ENCODE data around the gene TDRD7.

Gene TDRD7

GRCh38 chr9:97411789-97412625 lies at the start of gene TDRD7:
Gene TDRD7 (plus strand): TSS chr9:97412096. CDS start chr9:97428466, 16,370 bp downstream.
- no peaks in the 10 kb centered on the region for H3K9me3 ChIP-seq (ENCODE audit: control insufficient read depth, low read depth, low read length)
- no peaks in the 10 kb centered on the region for H3K36me3 ChIP-seq (ENCODE audit: control insufficient read depth, low read depth, low read length)
- H3K4me3 ChIP-seq (ENCODE audit: low read length) = peak within 1 kb of the TSS; percentile 58
- H3K9ac ChIP-seq (ENCODE audit: low read length) = no peak within 1 kb of the TSS
- no peak within 1 kb of the TSS for H3K27ac ChIP-seq (ENCODE audit: low read length)
- H3K4me1 ChIP-seq (ENCODE audit: control insufficient read depth, low read depth, low read length) = no peaks in the 10 kb centered on the region
- H3K27me3 ChIP-seq (ENCODE audit: control insufficient read depth, insufficient read depth, low read length) = peaks cover 54% of the 10 kb centered on the region

GRCh38 chr9:97362777-97363545 lies 48.9 kb upstream of the TDRD7 start:
- Histone ChIP-seq H3K4me1 (ENCODE audit: control insufficient read depth, low read depth, low read length) (peaks cover 6% of the 10 kb centered on the region), H3K9ac (ENCODE audit: low read length) (no peak overlapping the region), H3K9me3 (ENCODE audit: control insufficient read depth, low read depth, low read length) (no peaks in the 10 kb centered on the region), H3K4me3 (ENCODE audit: low read length) (no peak overlapping the region), H3K27ac (ENCODE audit: low read length) (no peak overlapping the region), H3K27me3 (ENCODE audit: control insufficient read depth, insufficient read depth, low read length) (no peaks in the 10 kb centered on the region), H3K36me3 (ENCODE audit: control insufficient read depth, low read depth, low read length) (no peaks in the 10 kb centered on the region)

- H3K4me1 ChIP-seq (ENCODE audit: control insufficient read depth, low read depth, low read length) = peaks cover 6% of the 10 kb centered on the region
- no peak overlapping the region for H3K9ac ChIP-seq (ENCODE audit: low read length)
- H3K27me3 ChIP-seq (ENCODE audit: control insufficient read depth, insufficient read depth, low read length) = no peaks in the 10 kb centered on the region
- no peak overlapping the region for H3K27ac ChIP-seq (ENCODE audit: low read length)
- peaks cover 4% of the 10 kb centered on the region for H3K9me3 ChIP-seq (ENCODE audit: control insufficient read depth, low read depth, low read length)
- no peak overlapping the region for H3K4me3 ChIP-seq (ENCODE audit: low read length)
- H3K36me3 ChIP-seq (ENCODE audit: control insufficient read depth, low read depth, low read length) = no peaks in the 10 kb centered on the region
Observed at GRCh38 chr9:97363661-97364299, 48.1 kb upstream of the TDRD7 start.

DNA sequence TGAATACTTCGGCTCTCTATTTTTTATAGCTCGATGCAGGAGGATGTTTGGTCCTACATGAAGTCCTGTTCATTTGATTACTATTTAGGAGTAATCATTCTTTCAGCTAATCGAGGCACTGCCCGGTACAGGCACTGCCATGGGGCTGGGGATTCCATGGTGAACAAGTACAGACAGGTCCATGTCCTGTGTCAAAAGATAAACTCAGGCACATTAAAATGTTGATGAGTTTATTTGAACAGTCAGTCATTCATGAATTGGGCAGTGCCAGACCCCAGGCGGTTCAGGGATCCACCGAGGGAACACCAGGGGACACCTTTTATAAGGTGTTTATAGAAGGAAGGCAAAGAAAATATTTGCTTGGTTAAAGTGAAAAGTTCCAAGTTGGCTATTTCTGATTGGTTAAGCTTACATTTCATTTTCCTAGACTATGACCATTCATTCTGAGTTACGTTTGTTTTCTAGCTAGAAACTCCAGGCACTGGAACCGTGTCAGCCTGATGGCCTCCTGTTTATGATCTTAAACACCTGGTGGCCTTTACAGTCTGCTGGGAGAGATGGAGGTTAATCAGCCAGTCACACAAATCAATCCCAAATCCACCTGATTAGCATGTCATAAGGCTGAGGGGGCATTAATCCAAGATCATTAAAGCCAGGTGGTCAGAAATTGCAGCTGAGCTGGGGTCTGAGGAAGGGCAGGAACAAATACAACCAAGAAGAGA lies 47.0 kb upstream of the TDRD7 start:
- Histone ChIP-seq H3K9me3 (ENCODE audit: control insufficient read depth, low read depth, low read length) (peaks cover 10% of the 10 kb centered on the region), H3K36me3 (ENCODE audit: control insufficient read depth, low read depth, low read length) (no peaks in the 10 kb centered on the region), H3K27me3 (ENCODE audit: control insufficient read depth, insufficient read depth, low read length) (no peaks in the 10 kb centered on the region), H3K9ac (ENCODE audit: low read length) (no peak overlapping the region), H3K4me3 (ENCODE audit: low read length) (no peak overlapping the region), H3K27ac (ENCODE audit: low read length) (no peak overlapping the region), H3K4me1 (ENCODE audit: control insufficient read depth, low read depth, low read length) (peaks cover 6% of the 10 kb centered on the region)

DNA sequence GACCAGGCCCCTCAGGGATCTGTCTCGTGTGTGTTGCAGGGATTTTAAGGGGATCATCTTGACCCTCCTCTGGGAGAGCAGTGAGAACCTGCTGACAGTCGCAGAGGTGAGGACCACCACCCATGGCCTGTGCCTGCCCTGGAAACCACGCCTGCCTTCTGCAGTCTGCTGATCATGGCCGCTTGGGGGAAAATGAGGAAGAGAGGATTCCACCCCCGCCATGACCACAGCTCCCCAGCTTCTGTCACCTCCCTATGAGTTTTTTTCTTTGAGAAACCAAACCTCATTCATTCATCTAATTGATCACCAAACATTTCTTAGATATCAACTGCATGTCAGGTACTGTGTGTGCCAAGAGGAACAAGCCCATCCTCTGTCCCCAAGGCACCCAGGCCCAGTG lies 46.3 kb upstream of the TDRD7 start:
- no peaks in the 10 kb centered on the region for H3K27me3 ChIP-seq (ENCODE audit: control insufficient read depth, insufficient read depth, low read length)
- peaks cover 10% of the 10 kb centered on the region for H3K9me3 ChIP-seq (ENCODE audit: control insufficient read depth, low read depth, low read length)
- peaks cover 6% of the 10 kb centered on the region for H3K4me1 ChIP-seq (ENCODE audit: control insufficient read depth, low read depth, low read length)
- no peak overlapping the region for H3K4me3 ChIP-seq (ENCODE audit: low read length)
- H3K36me3 ChIP-seq (ENCODE audit: control insufficient read depth, low read depth, low read length) = no peaks in the 10 kb centered on the region
- H3K27ac ChIP-seq (ENCODE audit: low read length) = no peak overlapping the region
- H3K9ac ChIP-seq (ENCODE audit: low read length) = no peak overlapping the region

DNA sequence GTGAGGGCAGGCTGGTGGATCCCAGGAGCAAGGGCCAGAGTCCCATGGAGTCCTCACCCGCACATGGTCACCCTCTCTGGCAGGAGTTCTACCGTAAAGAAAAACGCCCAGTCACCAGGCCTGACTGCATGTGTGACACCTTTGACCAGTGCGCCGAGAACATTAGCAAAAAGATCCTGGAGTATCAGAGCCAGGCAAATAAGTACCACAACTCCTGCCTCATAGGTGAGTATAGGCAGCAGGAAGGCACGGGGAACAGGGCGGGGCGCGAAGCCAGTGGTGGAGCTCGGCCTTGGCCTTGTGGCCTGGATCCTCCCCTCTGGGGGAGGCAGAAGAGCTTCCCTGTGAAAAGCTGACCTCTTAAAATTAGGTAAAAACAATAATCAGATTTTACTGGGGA lies 45.4 kb upstream of the TDRD7 start:
- H3K4me3 ChIP-seq (ENCODE audit: low read length) = no peak overlapping the region
- H3K4me1 ChIP-seq (ENCODE audit: control insufficient read depth, low read depth, low read length) = peaks cover 6% of the 10 kb centered on the region
- H3K9me3 ChIP-seq (ENCODE audit: control insufficient read depth, low read depth, low read length) = peaks cover 10% of the 10 kb centered on the region
- H3K36me3 ChIP-seq (ENCODE audit: control insufficient read depth, low read depth, low read length) = no peaks in the 10 kb centered on the region
- H3K27ac ChIP-seq (ENCODE audit: low read length) = no peak overlapping the region
- no peaks in the 10 kb centered on the region for H3K27me3 ChIP-seq (ENCODE audit: control insufficient read depth, insufficient read depth, low read length)
- H3K9ac ChIP-seq (ENCODE audit: low read length) = no peak overlapping the region

GRCh38 chr9:97366889-97367288 lies 45.0 kb upstream of the TDRD7 start:
- Histone ChIP-seq H3K27me3 (ENCODE audit: control insufficient read depth, insufficient read depth, low read length) (no peaks in the 10 kb centered on the region), H3K4me3 (ENCODE audit: low read length) (no peak overlapping the region), H3K9me3 (ENCODE audit: control insufficient read depth, low read depth, low read length) (peaks cover 10% of the 10 kb centered on the region), H3K36me3 (ENCODE audit: control insufficient read depth, low read depth, low read length) (no peaks in the 10 kb centered on the region), H3K4me1 (ENCODE audit: control insufficient read depth, low read depth, low read length) (peaks cover 6% of the 10 kb centered on the region), H3K27ac (ENCODE audit: low read length) (no peak overlapping the region), H3K9ac (ENCODE audit: low read length) (no peak overlapping the region)

- Histone ChIP-seq H3K27ac (ENCODE audit: low read length) (no peak overlapping the region), H3K4me3 (ENCODE audit: low read length) (no peak overlapping the region), H3K27me3 (ENCODE audit: control insufficient read depth, insufficient read depth, low read length) (no peaks in the 10 kb centered on the region), H3K9ac (ENCODE audit: low read length) (no peak overlapping the region), H3K36me3 (ENCODE audit: control insufficient read depth, low read depth, low read length) (no peaks in the 10 kb centered on the region), H3K9me3 (ENCODE audit: control insufficient read depth, low read depth, low read length) (peaks cover 10% of the 10 kb centered on the region), H3K4me1 (ENCODE audit: control insufficient read depth, low read depth, low read length) (peaks cover 6% of the 10 kb centered on the region)
Observed at GRCh38 chr9:97367729-97368128, 44.2 kb upstream of the TDRD7 start.

- H3K27me3 ChIP-seq (ENCODE audit: control insufficient read depth, insufficient read depth, low read length) = no peaks in the 10 kb centered on the region
- H3K9ac ChIP-seq (ENCODE audit: low read length) = no peak overlapping the region
- no peaks in the 10 kb centered on the region for H3K4me1 ChIP-seq (ENCODE audit: control insufficient read depth, low read depth, low read length)
- H3K4me3 ChIP-seq (ENCODE audit: low read length) = no peak overlapping the region
- no peaks in the 10 kb centered on the region for H3K36me3 ChIP-seq (ENCODE audit: control insufficient read depth, low read depth, low read length)
- peaks cover 10% of the 10 kb centered on the region for H3K9me3 ChIP-seq (ENCODE audit: control insufficient read depth, low read depth, low read length)
- H3K27ac ChIP-seq (ENCODE audit: low read length) = no peak overlapping the region
Observed at GRCh38 chr9:97368964-97369363, 42.9 kb upstream of the TDRD7 start.

DNA sequence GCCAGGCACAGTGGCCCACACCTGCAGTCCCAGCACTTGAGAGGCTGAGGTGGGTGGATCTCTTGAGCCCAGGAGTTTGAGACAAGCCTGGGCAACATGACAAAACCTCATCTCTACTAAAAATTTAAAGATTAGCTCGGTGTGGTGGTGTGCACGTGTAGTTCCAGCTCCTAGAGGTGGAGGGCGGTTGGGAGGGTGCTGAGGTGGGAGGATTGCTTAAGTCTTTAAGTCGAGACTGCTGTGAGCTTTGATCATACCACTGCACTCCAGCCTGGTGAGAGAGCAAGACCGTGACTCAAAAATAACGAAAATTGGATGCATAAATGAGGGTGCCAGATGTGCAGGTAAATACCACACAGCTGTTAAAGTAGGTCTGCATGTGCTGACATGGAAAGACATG lies 39.3 kb upstream of the TDRD7 start:
- H3K27me3 ChIP-seq (ENCODE audit: control insufficient read depth, insufficient read depth, low read length) = no peaks in the 10 kb centered on the region
- peaks cover 10% of the 10 kb centered on the region for H3K9me3 ChIP-seq (ENCODE audit: control insufficient read depth, low read depth, low read length)
- H3K27ac ChIP-seq (ENCODE audit: low read length) = no peak overlapping the region
- H3K36me3 ChIP-seq (ENCODE audit: control insufficient read depth, low read depth, low read length) = no peaks in the 10 kb centered on the region
- H3K4me3 ChIP-seq (ENCODE audit: low read length) = no peak overlapping the region
- no peaks in the 10 kb centered on the region for H3K4me1 ChIP-seq (ENCODE audit: control insufficient read depth, low read depth, low read length)
- no peak overlapping the region for H3K9ac ChIP-seq (ENCODE audit: low read length)

DNA sequence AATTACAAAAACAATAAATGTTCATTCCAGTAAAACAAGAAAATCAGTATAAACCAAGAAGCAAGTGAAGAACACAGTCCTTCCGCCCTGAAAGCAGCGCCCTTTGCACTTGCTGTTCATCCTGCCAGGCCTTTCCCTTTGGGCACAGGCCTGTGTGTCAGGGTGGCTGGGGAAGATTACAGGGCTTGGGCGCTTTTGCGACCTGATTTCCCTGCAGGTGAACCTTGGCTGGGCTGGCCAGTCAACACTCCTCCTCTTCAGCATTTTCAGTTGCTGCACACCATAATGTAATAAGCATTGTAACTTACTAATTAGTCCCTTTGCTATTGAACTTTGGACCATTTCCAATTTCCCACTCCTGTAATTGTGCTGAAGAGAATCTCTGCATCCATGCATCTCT lies 38.6 kb upstream of the TDRD7 start:
- Histone ChIP-seq H3K9ac (ENCODE audit: low read length) (no peak overlapping the region), H3K4me3 (ENCODE audit: low read length) (no peak overlapping the region), H3K4me1 (ENCODE audit: control insufficient read depth, low read depth, low read length) (no peaks in the 10 kb centered on the region), H3K27ac (ENCODE audit: low read length) (no peak overlapping the region), H3K9me3 (ENCODE audit: control insufficient read depth, low read depth, low read length) (peaks cover 9% of the 10 kb centered on the region), H3K27me3 (ENCODE audit: control insufficient read depth, insufficient read depth, low read length) (no peaks in the 10 kb centered on the region), H3K36me3 (ENCODE audit: control insufficient read depth, low read depth, low read length) (no peaks in the 10 kb centered on the region)
